ENCODE results near the gene FIG4.

- TF ChIP-seq CTCF (IDR thresholded peaks at IDR 0.05) (no peak), HMGXB4 (CRISPR knock-in tag; IDR thresholded peaks at IDR 0.05; ENCODE audit: borderline replicate concordance) (no peak), POLR2A (IDR thresholded peaks at IDR 0.05; ENCODE audit: low read length) (no peak)
Observed at GRCh38 chr6:109793021-109793420, 101.9 kb downstream of the FIG4 start.

All from A549 (cell line).